GM21447 (cell line): ENCODE data around the gene MAPK7.

Experiments
- ATAC-seq: cut with Tn5 transposase; IDR thresholded peaks from one replicate; pipeline ENCODE4 v1.9.1; 2021; ENCODE audit not compliant: unreplicated experiment

Gene MAPK7

GRCh38 chr17:19378416-19379360 lies at the start of gene MAPK7:
Gene MAPK7, plus strand, starts transcription at chr17:19378498. Its CDS starts 403 bp downstream, at chr17:19378901.
- ATAC-seq, result peak; percentile 16

- no peak for ATAC-seq
These were observed 49.2 kb upstream of the MAPK7 start for GRCh38 chr17:19329136-19329535.

GRCh38 chr17:19329839-19330238 lies 48.5 kb upstream of the MAPK7 start:
- ATAC-seq, result no peak

GRCh38 chr17:19330271-19330670 lies 48.0 kb upstream of the MAPK7 start:
- no peak for ATAC-seq

GRCh38 chr17:19331134-19331533 lies 47.2 kb upstream of the MAPK7 start:
- ATAC-seq, result no peak

- ATAC-seq, result no peak
These were observed 46.6 kb upstream of the MAPK7 start for GRCh38 chr17:19331543-19332245.

- no peak for ATAC-seq
These were observed 45.7 kb upstream of the MAPK7 start for GRCh38 chr17:19332371-19333131.

- no peak for ATAC-seq
These were observed 45.2 kb upstream of the MAPK7 start for GRCh38 chr17:19333132-19333440.

GRCh38 chr17:19333736-19334290 lies 44.5 kb upstream of the MAPK7 start:
- ATAC-seq, result no peak

GRCh38 chr17:19334331-19334730 lies 44.0 kb upstream of the MAPK7 start:
- ATAC-seq, result no peak

- ATAC-seq, result no peak
These were observed 42.2 kb upstream of the MAPK7 start for GRCh38 chr17:19335951-19336631.

- ATAC-seq, result no peak
These were observed 41.2 kb upstream of the MAPK7 start for GRCh38 chr17:19336938-19337711.

- no peak for ATAC-seq
These were observed 40.6 kb upstream of the MAPK7 start for GRCh38 chr17:19337712-19338023.

GRCh38 chr17:19338031-19338990 lies 40.0 kb upstream of the MAPK7 start:
- no peak for ATAC-seq

GRCh38 chr17:19339341-19339815 lies 38.9 kb upstream of the MAPK7 start:
- no peak for ATAC-seq

- ATAC-seq, result no peak
These were observed 37.1 kb upstream of the MAPK7 start for GRCh38 chr17:19341211-19341631.

GRCh38 chr17:19341641-19342610 lies 36.4 kb upstream of the MAPK7 start:
- no peak for ATAC-seq
